Activated CD4-positive, alpha-beta T cell treated with anti-CD3 and anti-CD28 coated beads, Interleukin-2, amount 50 U/mL, for 4 hours (primary cell): ENCODE measurements around the gene TROAP.
"Not testable (repeated sequence)": the region's sequence is repeated elsewhere in the genome, so short reads cannot be mapped to it uniquely, and the experiment has no call there.

ENCODE experiments used
- DNase-seq, 2 experiments: peaks; one replicate each; pipeline ENCODE4 v3.0.0-alpha.2; 2020

The TROAP gene, protein sequence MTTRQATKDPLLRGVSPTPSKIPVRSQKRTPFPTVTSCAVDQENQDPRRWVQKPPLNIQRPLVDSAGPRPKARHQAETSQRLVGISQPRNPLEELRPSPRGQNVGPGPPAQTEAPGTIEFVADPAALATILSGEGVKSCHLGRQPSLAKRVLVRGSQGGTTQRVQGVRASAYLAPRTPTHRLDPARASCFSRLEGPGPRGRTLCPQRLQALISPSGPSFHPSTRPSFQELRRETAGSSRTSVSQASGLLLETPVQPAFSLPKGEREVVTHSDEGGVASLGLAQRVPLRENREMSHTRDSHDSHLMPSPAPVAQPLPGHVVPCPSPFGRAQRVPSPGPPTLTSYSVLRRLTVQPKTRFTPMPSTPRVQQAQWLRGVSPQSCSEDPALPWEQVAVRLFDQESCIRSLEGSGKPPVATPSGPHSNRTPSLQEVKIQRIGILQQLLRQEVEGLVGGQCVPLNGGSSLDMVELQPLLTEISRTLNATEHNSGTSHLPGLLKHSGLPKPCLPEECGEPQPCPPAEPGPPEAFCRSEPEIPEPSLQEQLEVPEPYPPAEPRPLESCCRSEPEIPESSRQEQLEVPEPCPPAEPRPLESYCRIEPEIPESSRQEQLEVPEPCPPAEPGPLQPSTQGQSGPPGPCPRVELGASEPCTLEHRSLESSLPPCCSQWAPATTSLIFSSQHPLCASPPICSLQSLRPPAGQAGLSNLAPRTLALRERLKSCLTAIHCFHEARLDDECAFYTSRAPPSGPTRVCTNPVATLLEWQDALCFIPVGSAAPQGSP

DNA sequence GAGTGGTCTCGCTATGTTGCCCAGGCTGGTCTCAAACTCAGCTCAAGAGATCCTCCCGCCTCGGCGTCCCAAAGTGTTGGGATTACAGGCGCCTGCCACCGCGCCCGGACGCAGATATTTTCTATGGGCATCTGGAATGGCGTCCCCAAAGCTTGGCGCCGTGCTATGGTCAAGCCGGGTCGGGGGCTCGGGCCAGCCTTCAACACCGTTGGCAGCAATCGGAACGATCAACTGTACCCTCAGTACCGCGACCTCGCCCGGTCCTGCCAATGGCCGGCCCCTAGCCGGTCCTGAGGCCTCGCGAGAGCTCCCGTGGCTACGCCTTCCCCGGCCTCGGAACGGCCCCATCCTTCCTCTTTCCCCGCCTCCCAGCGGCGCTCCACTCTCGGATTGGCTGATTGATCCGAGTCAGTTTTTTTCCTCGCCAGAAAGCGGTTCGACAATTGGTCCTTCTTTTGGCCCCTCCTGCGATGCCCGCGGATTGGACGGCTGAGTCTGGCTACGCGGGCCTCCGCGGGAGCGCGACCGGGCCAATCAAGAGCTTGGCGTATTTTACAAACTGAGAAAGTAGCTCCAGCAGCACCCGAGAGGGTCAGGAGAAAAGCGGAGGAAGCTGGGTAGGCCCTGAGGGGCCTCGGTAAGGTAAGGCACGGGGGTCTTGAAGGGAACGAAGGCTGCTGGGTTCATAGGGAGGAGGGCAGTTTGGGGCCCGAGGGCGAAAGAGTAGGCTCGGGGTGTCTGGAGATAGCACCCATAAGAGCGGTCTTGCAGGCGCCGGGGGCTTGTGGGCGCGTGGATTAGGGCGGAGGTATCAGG is at the start of gene TROAP:
TSS of gene TROAP (plus strand) at position 548 of the 816 bp plus-strand sequence. CDS start 354 bp downstream, outside the sequence.
- peak; percentile 96 for DNase-seq

DNA sequence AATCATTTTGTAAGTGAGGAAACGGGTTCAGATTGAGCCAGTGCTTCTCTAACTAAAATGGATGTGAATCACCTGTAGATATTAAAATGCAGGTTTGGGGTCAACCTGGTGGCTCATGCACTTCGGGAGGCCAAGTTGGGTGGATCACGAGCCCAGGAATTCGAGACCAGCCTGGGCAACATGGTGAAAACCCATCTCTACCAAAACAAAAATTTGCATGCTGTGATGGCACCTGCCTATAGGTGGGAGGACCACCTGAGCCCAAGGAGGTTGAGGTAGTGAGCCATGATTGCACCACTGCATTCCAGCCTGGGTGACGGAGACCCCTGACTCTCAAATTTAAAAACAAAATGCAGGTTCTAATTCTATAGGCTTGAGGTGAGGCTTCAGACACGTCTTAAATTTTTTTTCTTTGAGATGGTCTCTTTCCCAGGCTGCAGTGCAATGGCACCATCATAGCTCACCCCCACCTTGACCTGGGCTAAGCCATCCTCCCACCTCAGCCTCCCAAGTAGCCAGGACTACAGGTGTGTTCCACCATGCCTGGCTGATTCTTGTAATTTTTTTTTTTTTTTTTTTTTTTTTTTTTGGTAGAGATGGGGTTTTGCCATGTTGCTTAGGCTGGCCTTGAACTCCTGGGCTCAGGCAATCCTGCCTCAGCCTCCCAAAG is 49.2 kb upstream of the TROAP start:
- no peak for DNase-seq

DNA sequence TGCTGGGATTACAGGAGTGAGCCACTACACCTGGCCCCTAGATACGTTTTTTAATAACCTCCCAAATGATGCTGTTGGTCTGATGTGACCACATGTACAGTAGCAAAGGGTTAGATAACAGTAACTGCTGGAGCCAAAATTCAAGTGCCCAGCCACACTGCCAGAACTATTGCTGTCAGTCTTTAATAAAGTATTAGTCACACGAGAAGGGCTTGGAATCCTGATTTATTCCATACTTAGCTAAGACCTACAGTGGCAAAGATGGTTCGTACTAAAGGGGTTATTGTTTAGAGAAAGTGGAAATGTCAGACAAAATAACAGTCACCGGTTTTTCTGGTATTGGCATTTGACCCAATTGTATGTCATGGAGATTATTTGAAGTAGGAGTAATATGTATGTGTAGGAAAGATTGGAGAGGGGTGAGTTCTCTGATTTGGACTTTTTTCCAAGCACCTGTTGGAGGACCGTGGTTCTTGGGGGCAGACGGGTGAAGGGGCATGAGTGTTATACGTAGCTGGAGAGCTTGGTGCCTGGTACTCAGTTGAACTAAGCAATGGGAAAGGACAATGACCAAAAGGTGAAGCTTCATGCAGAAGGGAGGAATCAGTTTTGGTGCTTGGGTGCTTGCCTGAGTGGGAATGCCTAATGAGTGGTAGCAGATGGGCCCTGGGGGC is 48.5 kb upstream of the TROAP start:
- no peak for DNase-seq

DNA sequence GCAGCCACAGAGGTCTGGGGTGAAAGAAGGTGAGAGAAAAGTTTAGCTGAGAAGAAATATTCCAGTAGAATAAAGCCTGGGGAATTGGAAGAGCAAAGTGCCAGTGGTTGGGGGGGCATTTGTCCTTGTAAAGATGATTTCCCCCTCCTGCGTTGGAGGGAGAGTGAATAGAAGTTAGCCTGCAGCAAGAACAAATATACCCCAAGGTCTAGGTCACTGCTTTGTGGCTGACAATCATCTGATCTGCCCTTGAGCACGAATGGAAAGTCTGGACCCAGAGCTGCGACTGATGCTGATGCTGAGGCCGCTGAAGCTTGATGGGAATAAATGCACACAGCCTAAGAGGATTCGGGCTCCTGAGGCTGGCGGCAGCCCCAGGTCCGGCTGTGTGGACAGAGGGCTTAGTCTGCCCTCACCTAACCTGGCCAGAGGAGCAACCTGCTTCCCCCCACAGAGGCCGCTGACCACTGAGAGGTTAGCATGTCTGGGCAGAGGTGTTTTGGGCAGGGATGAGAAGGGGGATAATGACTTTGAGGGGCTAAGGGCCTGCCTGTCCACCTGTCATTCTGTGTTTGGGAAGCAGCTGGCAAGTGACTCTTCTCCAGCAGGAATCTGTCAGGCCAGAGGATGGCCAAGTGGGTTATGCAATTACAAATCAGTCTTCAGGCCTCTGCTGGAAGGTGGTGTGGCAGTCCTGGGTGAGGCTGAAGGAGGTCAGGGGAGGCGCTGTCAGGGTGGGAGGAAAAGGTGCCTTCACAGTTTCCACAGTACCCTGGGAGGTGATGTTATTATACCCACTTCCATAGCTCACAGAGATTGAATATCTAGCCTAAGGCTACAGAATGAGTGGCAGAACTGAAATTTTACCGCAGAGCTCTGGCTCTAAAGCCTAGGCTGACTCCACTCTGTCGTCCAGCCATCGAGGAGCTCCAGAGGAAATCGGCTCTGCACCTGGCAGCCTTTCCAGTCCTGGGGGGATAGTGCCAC is 46.5 kb upstream of the TROAP start:
- DNase-seq, result no peak

DNA sequence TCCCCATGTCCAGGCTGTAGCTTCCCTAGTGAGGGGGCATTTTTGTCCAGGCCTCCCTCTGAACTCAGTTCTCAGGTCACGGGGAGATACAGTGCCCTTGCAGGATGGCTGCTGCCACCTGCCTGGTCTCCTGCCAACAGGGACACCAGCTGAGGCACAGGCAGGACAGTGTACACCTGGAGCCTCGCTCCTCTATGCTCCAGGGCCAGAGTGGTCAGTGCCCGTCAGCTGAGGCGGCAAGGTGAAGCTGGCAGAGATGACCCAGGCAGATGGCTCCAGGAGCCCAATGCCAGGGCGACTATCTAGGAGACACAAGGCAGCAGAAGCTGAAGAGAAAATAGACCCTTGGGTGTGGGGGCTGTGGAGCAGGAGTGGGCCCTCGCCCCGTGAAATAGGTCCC is 45.6 kb upstream of the TROAP start:
- no peak for DNase-seq

DNA sequence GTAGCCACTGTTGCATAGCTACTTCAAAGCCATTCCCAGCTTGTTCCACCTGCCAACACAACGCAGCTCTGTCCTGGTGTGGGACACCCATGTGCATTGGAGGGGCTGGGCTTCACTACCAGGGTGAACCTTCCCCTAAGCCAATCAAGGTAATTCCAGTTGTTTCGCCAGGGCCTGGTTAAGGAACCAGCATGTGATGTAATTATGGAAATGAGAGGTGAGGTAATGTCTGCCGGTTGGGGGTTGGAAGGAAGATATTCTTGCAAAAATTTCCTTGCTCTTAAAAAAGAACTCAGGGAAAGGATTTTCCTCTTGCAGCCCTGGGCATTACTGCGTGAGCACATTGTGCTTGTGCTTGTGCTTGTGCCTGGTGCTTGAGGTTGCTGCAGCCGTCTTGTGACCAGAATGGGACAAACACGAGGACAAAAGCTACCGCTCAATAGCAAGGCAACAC is 43.3 kb upstream of the TROAP start:
- DNase-seq, result no peak

DNA sequence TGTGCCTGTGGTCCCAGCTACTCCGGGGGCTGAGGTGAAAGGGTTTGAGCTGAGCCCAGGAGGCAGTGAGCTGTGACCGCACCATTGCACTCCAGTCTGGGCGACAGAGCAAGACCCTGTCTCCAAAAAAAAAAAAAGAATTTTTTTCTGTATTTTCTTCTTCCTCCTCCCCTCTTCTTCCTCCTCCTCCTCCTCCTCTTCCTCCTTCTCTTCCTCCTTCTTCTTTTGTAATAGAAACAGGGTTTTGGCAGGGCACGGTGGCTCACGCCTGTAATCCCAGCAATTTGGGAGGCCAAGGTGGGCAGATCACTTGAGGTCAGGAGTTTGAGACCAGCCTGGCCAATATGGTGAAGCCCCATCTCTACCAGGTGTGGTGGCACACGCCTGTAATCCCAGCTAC is 42.5 kb upstream of the TROAP start:
- not testable (repeated sequence) for DNase-seq

DNA sequence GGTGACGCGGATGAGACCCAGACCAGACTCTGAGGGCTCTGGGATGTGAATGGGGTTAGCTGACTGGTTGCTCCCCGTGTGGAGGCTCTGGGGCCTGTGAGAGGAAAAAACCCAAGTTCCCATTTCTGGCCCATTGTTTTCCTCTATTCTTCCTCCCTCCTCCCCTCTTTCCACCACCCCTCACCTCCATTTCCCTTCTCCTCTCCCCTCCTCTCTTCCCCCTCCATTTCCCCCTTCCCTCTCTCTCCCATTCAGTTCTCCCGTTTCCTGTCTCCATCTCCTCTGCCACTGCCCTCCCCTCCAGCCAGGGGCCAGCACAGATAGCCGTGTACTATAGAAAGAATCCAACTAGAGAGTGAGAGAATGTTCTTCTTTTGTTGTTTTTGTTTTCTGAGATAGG is 40.8 kb upstream of the TROAP start:
- DNase-seq, result no peak

DNA sequence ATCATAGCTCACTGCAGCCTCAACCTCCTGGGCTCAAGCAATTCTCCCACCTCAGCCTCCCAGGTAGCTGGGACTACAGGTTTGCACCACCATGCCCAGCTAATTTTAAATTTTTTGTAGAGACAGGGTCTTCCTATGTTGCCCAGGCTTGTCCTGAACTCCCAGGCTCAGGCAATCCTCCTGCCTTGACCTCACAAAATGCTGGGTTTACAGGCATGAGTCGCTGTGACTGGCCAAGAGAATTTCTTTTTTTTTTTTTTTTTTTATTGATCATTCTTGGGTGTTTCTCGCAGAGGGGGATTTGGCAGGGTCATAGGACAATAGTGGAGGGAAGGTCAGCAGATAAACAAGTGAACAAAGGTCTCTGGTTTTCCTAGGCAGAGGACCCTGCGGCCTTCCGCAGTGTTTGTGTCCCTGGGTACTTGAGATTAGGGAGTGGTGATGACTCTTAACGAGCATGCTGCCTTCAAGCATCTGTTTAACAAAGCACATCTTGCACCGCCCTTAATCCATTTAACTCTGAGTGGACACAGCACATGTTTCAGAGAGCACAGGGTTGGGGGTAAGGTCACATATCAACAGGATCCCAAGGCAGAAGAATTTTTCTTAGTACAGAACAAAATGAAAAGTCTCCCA is 40.2 kb upstream of the TROAP start:
- DNase-seq, result not testable (repeated sequence)

DNA sequence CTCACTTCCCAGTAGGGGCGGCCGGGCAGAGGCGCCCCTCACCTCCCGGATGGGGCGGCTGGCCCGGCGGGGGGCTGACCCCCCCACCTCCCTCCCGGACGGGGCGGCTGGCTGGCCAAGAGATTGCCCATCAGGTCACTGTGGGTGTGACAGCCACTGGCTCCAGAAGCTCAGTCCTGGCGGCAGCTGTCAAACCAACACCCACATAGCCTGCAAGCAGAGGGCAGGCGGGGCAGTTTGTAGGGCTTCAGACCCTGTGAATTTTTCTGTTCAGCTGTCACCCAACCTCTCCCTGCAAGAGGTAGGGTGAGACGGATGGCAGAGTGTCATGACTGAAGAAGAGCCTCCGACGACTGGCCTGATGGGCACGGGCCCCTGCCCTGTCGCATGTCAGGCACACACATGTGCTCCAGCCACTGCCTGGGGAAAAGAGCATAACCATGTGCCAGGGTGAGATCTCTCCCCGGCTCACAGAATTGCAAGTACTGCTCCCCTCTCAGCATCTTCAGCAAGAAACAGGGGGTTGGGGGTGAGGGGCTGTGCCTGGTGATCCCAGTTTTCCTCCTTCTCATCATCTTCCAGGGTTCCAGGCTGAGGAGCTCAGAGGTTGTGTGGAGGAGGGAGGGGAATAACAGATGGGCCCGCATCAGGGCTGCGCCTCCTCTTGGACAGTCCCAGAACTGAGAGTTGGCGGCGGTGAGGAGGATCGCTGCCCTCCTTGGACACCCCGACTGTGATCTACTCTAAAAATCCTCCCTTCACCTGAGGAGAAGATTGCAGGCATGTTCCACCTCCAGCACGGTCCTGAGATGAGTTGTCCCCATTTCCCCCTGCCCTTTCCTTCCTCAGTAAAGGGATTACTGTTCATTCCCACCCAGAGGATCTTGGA is 39.3 kb upstream of the TROAP start:
- no peak for DNase-seq

DNA sequence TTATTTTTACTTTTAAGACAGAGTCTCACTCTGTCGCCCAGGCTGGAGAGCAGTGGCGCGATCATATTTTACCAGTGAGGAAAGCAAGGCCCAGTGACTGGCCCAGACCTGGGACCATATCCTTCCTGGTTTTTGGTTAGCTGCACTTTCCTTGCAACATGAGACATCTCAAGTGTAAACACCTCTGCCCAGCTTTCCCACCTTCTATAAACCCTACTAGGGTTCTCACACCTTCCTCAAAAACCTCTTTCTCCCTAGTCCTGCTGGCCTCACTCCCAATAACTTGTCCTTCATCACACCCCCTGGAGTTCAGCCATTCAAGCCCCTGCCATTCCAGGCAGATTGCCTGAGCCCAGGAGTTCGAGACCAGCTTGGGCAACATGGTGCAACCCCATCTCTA is 38.4 kb upstream of the TROAP start:
- DNase-seq, result no peak

DNA sequence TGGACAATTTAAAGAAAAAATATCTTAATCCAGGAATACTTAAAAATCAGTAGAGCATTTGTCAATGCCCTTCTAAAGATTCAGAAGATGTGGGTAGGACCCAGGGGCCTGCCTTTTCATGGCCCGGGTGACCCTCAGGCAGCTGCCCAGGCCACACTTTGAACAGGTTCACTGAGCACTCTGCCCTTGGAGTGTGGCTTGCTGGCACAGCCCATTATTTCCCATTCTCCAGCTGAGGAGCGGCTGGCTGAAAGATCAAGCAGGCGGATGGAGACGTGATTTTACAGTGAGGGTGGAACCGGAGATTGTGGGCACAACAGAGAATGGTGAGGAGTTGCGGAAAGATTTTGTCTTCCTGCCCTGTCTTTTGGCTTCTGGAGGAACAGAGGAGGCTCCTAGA is 35.2 kb upstream of the TROAP start:
- DNase-seq, result no peak

DNA sequence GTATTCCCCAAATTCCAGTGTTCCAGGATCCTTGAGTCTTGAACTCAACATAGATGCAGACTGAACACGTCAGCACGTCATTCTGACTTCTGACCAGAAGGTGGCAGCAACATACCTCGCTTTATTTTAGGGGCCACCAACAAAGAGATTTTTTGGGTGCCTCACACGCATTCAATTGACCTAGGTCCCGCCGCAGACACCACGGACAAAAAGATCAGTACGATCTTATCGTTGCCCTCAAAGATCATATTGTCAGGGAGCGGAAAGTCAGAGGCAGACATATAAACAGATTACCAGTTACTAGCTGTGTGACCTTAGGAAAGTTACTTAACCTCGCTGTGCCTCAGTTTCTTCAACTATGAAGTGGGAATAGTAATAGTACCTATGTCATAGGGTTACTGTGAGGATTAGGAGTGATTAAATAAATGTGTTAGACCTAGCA is 34.6 kb upstream of the TROAP start:
- DNase-seq, result peak; percentile 58 to 65

DNA sequence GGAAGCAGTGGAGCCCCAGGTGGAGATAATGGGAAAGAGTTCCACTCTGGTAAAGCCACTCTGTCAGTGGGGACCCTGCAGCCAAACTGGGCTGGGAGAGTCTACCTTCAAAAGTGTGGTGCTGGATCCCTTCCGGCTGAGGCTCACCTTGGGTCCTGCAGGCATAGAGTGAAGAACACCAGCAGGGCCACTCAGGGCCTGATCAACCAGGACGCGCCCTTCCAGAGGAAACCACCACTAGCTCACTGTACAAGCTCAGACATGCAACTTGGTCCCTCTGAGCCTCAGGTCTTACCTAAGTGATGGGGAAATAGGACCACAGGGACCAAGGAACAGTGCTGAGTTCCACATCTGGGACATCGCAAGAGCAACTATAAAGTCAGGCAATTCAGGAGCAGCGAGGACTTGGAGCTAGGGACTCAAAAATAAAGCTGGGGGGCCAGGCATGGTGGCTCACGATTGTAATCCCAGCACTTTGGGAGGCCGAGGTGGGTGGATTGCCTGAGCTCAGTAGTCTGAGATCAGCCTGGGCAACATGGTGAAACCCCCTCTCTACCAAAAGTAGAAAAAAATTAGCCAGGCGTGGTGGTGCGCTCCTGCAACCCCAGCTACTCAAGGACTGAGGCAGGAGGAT is 34.0 kb upstream of the TROAP start:
- DNase-seq, result no peak

DNA sequence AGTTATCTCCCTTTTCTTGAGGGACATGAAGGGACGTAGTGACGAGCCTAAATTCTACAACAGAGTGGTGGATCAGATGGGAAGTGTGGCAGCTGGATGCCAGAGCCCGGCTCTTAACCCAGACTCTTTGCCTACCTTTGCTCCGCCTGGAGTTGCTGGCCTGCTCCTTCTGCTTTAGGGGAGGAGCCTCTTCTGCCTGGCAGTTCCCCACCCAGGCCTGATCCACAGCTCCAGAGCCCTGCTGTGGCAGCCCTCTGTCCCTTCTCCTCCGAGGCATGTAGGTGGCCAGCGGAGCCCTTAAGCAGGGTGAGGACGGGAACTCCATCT is 30.4 kb upstream of the TROAP start:
- no peak for DNase-seq

DNA sequence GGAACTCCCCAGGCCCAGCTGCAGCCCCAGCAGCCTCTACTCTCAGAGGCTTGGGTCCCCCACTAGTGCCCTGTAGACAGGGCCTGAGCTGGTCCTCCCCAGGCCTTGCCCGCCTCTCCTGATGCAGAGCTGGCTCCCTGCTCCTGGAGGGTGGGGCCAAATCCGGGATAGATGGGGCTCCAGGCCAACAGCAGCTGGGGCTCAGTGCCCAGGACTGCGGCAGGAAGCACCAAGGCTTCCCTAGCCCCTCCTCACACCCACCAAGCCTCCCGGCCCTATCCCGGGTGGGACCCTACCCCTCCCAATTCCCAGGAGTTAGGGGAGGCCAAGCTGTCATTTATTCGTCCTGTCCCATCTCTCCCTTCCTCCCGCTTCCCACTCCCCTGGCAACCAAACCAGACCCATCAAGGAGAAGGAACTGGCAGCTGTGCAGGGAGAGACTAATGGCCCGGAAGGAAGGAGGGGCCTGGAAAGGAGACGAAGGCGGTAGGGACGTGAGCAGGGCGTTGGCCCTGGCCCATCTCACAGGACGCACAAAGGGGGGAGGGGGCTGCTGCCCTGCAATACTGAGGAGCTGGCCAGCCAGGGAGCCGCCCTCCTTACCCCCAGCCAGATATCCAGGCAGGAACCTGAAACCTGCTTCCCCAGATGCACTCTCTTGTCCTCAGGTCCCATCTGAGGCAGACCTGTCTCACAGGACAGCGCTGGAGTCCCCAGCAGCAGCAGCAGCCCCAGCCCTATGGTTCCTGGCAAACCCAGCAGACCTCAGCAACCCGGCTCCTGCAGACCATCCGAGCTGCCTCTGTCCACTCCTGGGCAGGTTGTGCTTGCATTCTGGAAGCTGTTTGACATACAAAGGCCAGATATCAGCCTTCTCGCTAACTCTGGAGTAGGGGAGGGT is 29.7 kb upstream of the TROAP start:
- no peak for DNase-seq

DNA sequence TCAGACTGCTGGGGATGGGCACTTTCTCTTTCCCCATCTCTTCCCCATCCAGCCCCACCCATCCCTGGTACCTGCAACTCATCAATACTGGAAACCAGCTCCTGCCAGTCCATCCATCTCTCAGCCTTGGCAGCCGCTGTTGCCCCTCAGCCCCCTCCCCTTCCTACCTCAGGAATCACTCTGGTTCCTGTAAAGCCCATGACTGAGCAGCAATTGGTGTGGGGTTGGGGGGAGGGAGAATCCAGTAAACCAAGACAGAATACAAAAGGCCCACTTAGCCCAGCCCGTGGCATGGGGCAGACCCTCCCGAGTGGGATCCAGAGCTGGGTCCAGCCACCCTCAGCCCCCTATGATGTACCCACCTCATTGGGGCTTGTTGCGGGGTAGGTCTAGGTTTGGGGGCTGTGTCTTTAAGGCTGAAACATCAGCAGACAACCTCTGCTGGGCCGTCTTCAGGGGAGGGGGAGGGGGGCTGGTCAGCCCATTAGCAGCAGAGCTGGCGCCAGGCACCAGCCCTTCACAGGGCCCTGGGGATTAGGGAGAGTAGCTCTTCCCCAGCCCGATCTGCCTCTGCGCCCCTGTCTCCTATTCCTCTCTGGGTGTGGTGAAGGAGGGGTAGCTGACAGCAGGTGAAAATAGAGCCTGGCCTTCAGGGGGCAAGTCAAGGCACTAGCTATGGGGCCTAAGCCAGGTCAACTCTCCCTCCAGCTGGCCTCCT is 28.8 kb upstream of the TROAP start:
- DNase-seq, result no peak
